Neural progenitor cell (in vitro differentiated cells): ENCODE measurements around the gene HDGFL2. TPM values are rescaled to one million over a fixed set of nuclear protein-coding genes. Genes with fewer than 3 reads are reported as not detected.

Experiments
- DNase-seq: peaks from one replicate; pipeline ENCODE4 v3.0.0-alpha.2; 2016; ENCODE audit warnings: low spot score
- H2AFZ ChIP-seq: fragments of 200-600 bp; sonication (generic); replicated peaks from 2 replicates; pipeline ENCODE4 v1.6.1; 2016; ENCODE audit warnings: antibody characterized with exemption
- H3F3A ChIP-seq: fragments of 200-600 bp; sonication (generic); 2 replicates; pipeline ENCODE4 v1.6.1; 2016; ENCODE audit warnings: antibody characterized with exemption, low read depth
- H3K27ac ChIP-seq: fragments of 200-600 bp; sonication (generic); 2 replicates; pipeline ENCODE4 v1.5.1; 2016; ENCODE audit warnings: mild to moderate bottlenecking
- H3K27me3 ChIP-seq: fragments of 200-600 bp; sonication (generic); 2 replicates; pipeline ENCODE4 v1.6.1; 2016; ENCODE audit warnings: mild to moderate bottlenecking, moderate library complexity
- H3K36me3 ChIP-seq: fragments of 200-600 bp; sonication (generic); 2 replicates; pipeline ENCODE4 v1.5.1; 2016
- H3K4me1 ChIP-seq: fragments of 200-600 bp; sonication (generic); 2 replicates; pipeline ENCODE4 v1.6.1; 2016; ENCODE audit warnings: mixed run types
- H3K4me2 ChIP-seq: fragments of 200-600 bp; sonication (generic); 2 replicates; pipeline ENCODE4 v1.6.1; 2016
- H3K4me3 ChIP-seq: fragments of 200-600 bp; sonication (generic); 2 replicates; pipeline ENCODE4 v1.5.1; 2016
- H3K79me2 ChIP-seq: fragments of 200-600 bp; sonication (generic); 2 replicates; pipeline ENCODE4 v1.6.1; 2016; ENCODE audit warnings: low read depth
- H3K9ac ChIP-seq: fragments of 200-600 bp; sonication (generic); 2 replicates; pipeline ENCODE4 v1.6.1; 2016
- H3K9me3 ChIP-seq: fragments of 200-600 bp; sonication (generic); 2 replicates; pipeline ENCODE4 v1.5.1; 2016; ENCODE audit warnings: low read depth
- H4K20me1 ChIP-seq: fragments of 200-600 bp; sonication (generic); 2 replicates; pipeline ENCODE4 v1.6.1; 2016; ENCODE audit warnings: low read depth
- H3K27ac Mint-ChIP-seq: 3 replicates; pipeline ENCODE4 v1.8.0; 2021; ENCODE audit warnings: mixed read lengths
- H3K27me3 Mint-ChIP-seq: 2 replicates; pipeline ENCODE4 v1.8.0; 2022; ENCODE audit warnings: low read depth, mild to moderate bottlenecking, inconsistent platforms, moderate library complexity, mixed read lengths; ENCODE audit not compliant: insufficient read depth
- H3K36me3 Mint-ChIP-seq: 3 replicates; pipeline ENCODE4 v1.8.0; 2021; ENCODE audit warnings: mixed read lengths
- H3K4me1 Mint-ChIP-seq: 3 replicates; pipeline ENCODE4 v1.8.0; 2021; ENCODE audit warnings: mixed read lengths
- H3K4me3 Mint-ChIP-seq: 3 replicates; pipeline ENCODE4 v1.8.0; 2021; ENCODE audit warnings: mild to moderate bottlenecking, moderate library complexity, mixed read lengths
- H3K9me3 Mint-ChIP-seq: 3 replicates; pipeline ENCODE4 v1.8.0; 2020; ENCODE audit warnings: mixed read lengths
- CTCF ChIP-seq: fragments of 200-600 bp; sonication (generic); IDR thresholded peaks from 2 replicates; pipeline ENCODE4 v1.5.1; 2017; ENCODE audit warnings: antibody characterized with exemption, mild to moderate bottlenecking
- EZH2 ChIP-seq: fragments of 200-600 bp; sonication (generic); IDR thresholded peaks from 2 replicates; pipeline ENCODE4 v1.6.1; 2017; ENCODE audit warnings: antibody characterized with exemption, mild to moderate bottlenecking, moderate library complexity
- EZH2phosphoT487 ChIP-seq: fragments of 200-600 bp; sonication (generic); IDR thresholded peaks from 2 replicates; pipeline ENCODE4 v1.6.1; 2017; ENCODE audit warnings: antibody characterized with exemption
- total RNA-seq: library from RNA; depleted of rRNA; stranded (reverse); fragments of >200 nt; gene quantifications from 2 replicates; pipeline ENCODE4 v1.2.3, GENCODE V29; 2015; ENCODE audit warnings: low replicate concordance

The HDGFL2 gene
- total RNA-seq, 1 donor from 2014 or later: 36.0 TPM

DNA sequence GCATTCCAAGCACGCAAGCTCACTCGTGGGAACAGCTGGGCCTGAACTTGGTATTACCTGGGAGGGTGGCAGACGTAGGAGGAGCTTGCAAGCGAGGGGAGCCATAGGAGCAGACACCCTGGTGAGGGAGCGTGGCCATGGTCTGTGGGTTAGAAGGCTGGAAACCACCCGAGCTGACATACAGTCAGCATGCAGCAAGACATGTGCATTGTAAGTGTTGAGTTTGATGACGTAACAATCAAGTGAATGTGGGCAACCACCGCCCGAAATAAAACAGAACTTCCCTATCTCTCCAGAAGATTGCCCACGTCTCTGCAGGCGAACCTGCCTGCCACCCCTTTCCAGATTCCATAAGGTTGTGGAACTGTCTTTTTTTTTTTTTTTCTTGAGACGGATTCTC is 41.3 kb upstream of the HDGFL2 start:
- Histone ChIP-seq H3K4me2 (no peak overlapping the region), H3F3A (no peaks in the 10 kb centered on the region), H3K27me3 (no peaks in the 10 kb centered on the region), H3K4me1 (no peaks in the 10 kb centered on the region), H3K9me3 (no peaks in the 10 kb centered on the region), H2AFZ (no peak overlapping the region), H3K36me3 (no peaks in the 10 kb centered on the region), H4K20me1 (peaks cover 9% of the 10 kb centered on the region), H3K27ac (no peak overlapping the region), H3K4me3 (no peak overlapping the region), H3K79me2 (peaks cover 6% of the 10 kb centered on the region), H3K9ac (no peak overlapping the region)
- Mint-ChIP-seq H3K4me3 (no peak overlapping the region), H3K27me3 (no peaks in the 10 kb centered on the region), H3K9me3 (no peaks in the 10 kb centered on the region), H3K4me1 (no peaks in the 10 kb centered on the region), H3K36me3 (peaks cover 43% of the 10 kb centered on the region), H3K27ac (no peak overlapping the region)
- no peak for DNase-seq
- TF ChIP-seq CTCF: no peak
- no peak for TF ChIP-seq EZH2
- no peak for TF ChIP-seq EZH2phosphoT487

GRCh38 chr19:4431296-4431695 is 40.8 kb upstream of the HDGFL2 start:
- DNase-seq: no peak
- Histone ChIP-seq H3K27me3 (no peaks in the 10 kb centered on the region), H3K79me2 (peaks cover 6% of the 10 kb centered on the region), H3F3A (no peaks in the 10 kb centered on the region), H3K4me3 (no peak overlapping the region), H3K9me3 (no peaks in the 10 kb centered on the region), H2AFZ (no peak overlapping the region), H3K27ac (no peak overlapping the region), H4K20me1 (peaks cover 13% of the 10 kb centered on the region), H3K4me2 (no peak overlapping the region), H3K4me1 (no peaks in the 10 kb centered on the region), H3K9ac (no peak overlapping the region), H3K36me3 (no peaks in the 10 kb centered on the region)
- no peak overlapping the region for H3K4me3 Mint-ChIP-seq
- H3K9me3 Mint-ChIP-seq: no peaks in the 10 kb centered on the region
- H3K4me1 Mint-ChIP-seq: no peaks in the 10 kb centered on the region
- TF ChIP-seq CTCF: no peak
- TF ChIP-seq EZH2phosphoT487: no peak
- no peak for TF ChIP-seq EZH2
- no peak overlapping the region for H3K27ac Mint-ChIP-seq
- H3K27me3 Mint-ChIP-seq: no peaks in the 10 kb centered on the region
- H3K36me3 Mint-ChIP-seq: peaks cover 41% of the 10 kb centered on the region

GRCh38 chr19:4431808-4432674 is 40.1 kb upstream of the HDGFL2 start:
- DNase-seq: no peak
- Histone ChIP-seq H3K4me1 (no peaks in the 10 kb centered on the region), H3K27me3 (no peaks in the 10 kb centered on the region), H3K9ac (no peak overlapping the region), H4K20me1 (peaks cover 17% of the 10 kb centered on the region), H3K4me3 (no peak overlapping the region), H3K79me2 (peaks cover 11% of the 10 kb centered on the region), H3K36me3 (no peaks in the 10 kb centered on the region), H3K9me3 (no peaks in the 10 kb centered on the region), H2AFZ (no peak overlapping the region), H3F3A (no peaks in the 10 kb centered on the region), H3K27ac (no peak overlapping the region), H3K4me2 (no peak overlapping the region)
- Mint-ChIP-seq H3K36me3 (peaks cover 41% of the 10 kb centered on the region), H3K9me3 (no peaks in the 10 kb centered on the region), H3K27me3 (no peaks in the 10 kb centered on the region), H3K4me1 (no peaks in the 10 kb centered on the region), H3K27ac (no peak overlapping the region), H3K4me3 (no peak overlapping the region)
- TF ChIP-seq EZH2 (no peak), EZH2phosphoT487 (no peak), CTCF (no peak)
